ENCODE data around the gene ZMIZ2.

Gene ZMIZ2

GRCh38 chr7:44740055-44740454 lies 8.6 kb upstream of the ZMIZ2 start:
- Histone ChIP-seq H3K27ac (ENCODE audit: low read depth, low read length) (no peak overlapping the region), H3K9ac (ENCODE audit: low read depth in 1 of 2, low read length in 2 of 2) (no peak overlapping the region), H3K4me3 (ENCODE audit: low read depth in 1 of 2, low read length in 2 of 2) (no peak overlapping the region), H3K9me3 (ENCODE audit: control insufficient read depth in 1 of 2, low read length in 2 of 2) (no peaks in the 10 kb centered on the region), H3K27me3 (ENCODE audit: control insufficient read depth in 1 of 2, insufficient read depth in 2 of 2, low read length in 2 of 2) (no peaks in the 10 kb centered on the region), H3K4me1 (ENCODE audit: control insufficient read depth in 1 of 2, insufficient read depth in 2 of 2, low read length in 2 of 2) (no peaks in the 10 kb centered on the region), H3K36me3 (ENCODE audit: control insufficient read depth in 1 of 2, insufficient read depth in 2 of 2, low read length in 2 of 2) (no peaks in the 10 kb centered on the region)

GRCh38 chr7:44743750-44744149 lies 4.9 kb upstream of the ZMIZ2 start:
- Histone ChIP-seq H3K27me3 (ENCODE audit: control insufficient read depth in 1 of 2, insufficient read depth in 2 of 2, low read length in 2 of 2) (no peaks in the 10 kb centered on the region), H3K27ac (ENCODE audit: low read depth, low read length) (no peak overlapping the region), H3K4me3 (ENCODE audit: low read depth in 1 of 2, low read length in 2 of 2) (no peak overlapping the region), H3K9ac (ENCODE audit: low read depth in 1 of 2, low read length in 2 of 2) (no peak overlapping the region), H3K4me1 (ENCODE audit: control insufficient read depth in 1 of 2, insufficient read depth in 2 of 2, low read length in 2 of 2) (peaks cover 0 to 3% of the 10 kb centered on the region in 2 donors), H3K36me3 (ENCODE audit: control insufficient read depth in 1 of 2, insufficient read depth in 2 of 2, low read length in 2 of 2) (no peaks in the 10 kb centered on the region), H3K9me3 (ENCODE audit: control insufficient read depth in 1 of 2, low read length in 2 of 2) (no peaks in the 10 kb centered on the region)

- H3K9ac ChIP-seq (ENCODE audit: low read depth in 1 of 2, low read length in 2 of 2), result peak overlapping the region; percentile 88 to 89
- no peaks in the 10 kb centered on the region for H3K36me3 ChIP-seq (ENCODE audit: control insufficient read depth in 1 of 2, insufficient read depth in 2 of 2, low read length in 2 of 2)
- H3K4me3 ChIP-seq (ENCODE audit: low read depth in 1 of 2, low read length in 2 of 2), result peak overlapping the region; percentile 58 to 85
- H3K4me1 ChIP-seq (ENCODE audit: control insufficient read depth in 1 of 2, insufficient read depth in 2 of 2, low read length in 2 of 2), result peaks cover 24 to 29% of the 10 kb centered on the region in 2 donors
- no peaks in the 10 kb centered on the region for H3K27me3 ChIP-seq (ENCODE audit: control insufficient read depth in 1 of 2, insufficient read depth in 2 of 2, low read length in 2 of 2)
- no peaks in the 10 kb centered on the region for H3K9me3 ChIP-seq (ENCODE audit: control insufficient read depth in 1 of 2, low read length in 2 of 2)
- H3K27ac ChIP-seq (ENCODE audit: low read depth, low read length), result peak overlapping the region; percentile 5
Measured at GRCh38 chr7:44748948-44749731, 493 bp downstream of the ZMIZ2 start.

- H3K9ac ChIP-seq (ENCODE audit: low read depth in 1 of 2, low read length in 2 of 2), result peak overlapping the region; percentile 88 to 89
- H3K4me3 ChIP-seq (ENCODE audit: low read depth in 1 of 2, low read length in 2 of 2), result peak overlapping the region; percentile 58 to 85
- no peaks in the 10 kb centered on the region for H3K9me3 ChIP-seq (ENCODE audit: control insufficient read depth in 1 of 2, low read length in 2 of 2)
- H3K4me1 ChIP-seq (ENCODE audit: control insufficient read depth in 1 of 2, insufficient read depth in 2 of 2, low read length in 2 of 2), result peaks cover 31% of the 10 kb centered on the region in 2 donors
- H3K27me3 ChIP-seq (ENCODE audit: control insufficient read depth in 1 of 2, insufficient read depth in 2 of 2, low read length in 2 of 2), result no peaks in the 10 kb centered on the region
- H3K27ac ChIP-seq (ENCODE audit: low read depth, low read length), result no peak overlapping the region
- H3K36me3 ChIP-seq (ENCODE audit: control insufficient read depth in 1 of 2, insufficient read depth in 2 of 2, low read length in 2 of 2), result no peaks in the 10 kb centered on the region
Measured at GRCh38 chr7:44749992-44750391, 1.3 kb downstream of the ZMIZ2 start.

- H3K4me1 ChIP-seq (ENCODE audit: control insufficient read depth in 1 of 2, insufficient read depth in 2 of 2, low read length in 2 of 2), result peaks cover 34 to 36% of the 10 kb centered on the region in 2 donors
- H3K36me3 ChIP-seq (ENCODE audit: control insufficient read depth in 1 of 2, insufficient read depth in 2 of 2, low read length in 2 of 2), result no peaks in the 10 kb centered on the region
- no peak overlapping the region for H3K27ac ChIP-seq (ENCODE audit: low read depth, low read length)
- H3K9me3 ChIP-seq (ENCODE audit: control insufficient read depth in 1 of 2, low read length in 2 of 2), result no peaks in the 10 kb centered on the region
- no peaks in the 10 kb centered on the region for H3K27me3 ChIP-seq (ENCODE audit: control insufficient read depth in 1 of 2, insufficient read depth in 2 of 2, low read length in 2 of 2)
- peak overlapping the region; percentile 58 to 85 for H3K4me3 ChIP-seq (ENCODE audit: low read depth in 1 of 2, low read length in 2 of 2)
- peak overlapping the region; percentile 32 to 88 for H3K9ac ChIP-seq (ENCODE audit: low read depth in 1 of 2, low read length in 2 of 2)
Measured at GRCh38 chr7:44750424-44750823, 1.8 kb downstream of the ZMIZ2 start.

- H3K36me3 ChIP-seq (ENCODE audit: control insufficient read depth in 1 of 2, insufficient read depth in 2 of 2, low read length in 2 of 2), result peaks cover 0 to 1% of the 10 kb centered on the region in 2 donors
- H3K4me3 ChIP-seq (ENCODE audit: low read depth in 1 of 2, low read length in 2 of 2), result peak overlapping the region; percentile 45 to 58
- H3K9ac ChIP-seq (ENCODE audit: low read depth in 1 of 2, low read length in 2 of 2), result peak overlapping the region; percentile 32 to 88
- peaks cover 34 to 41% of the 10 kb centered on the region in 2 donors for H3K4me1 ChIP-seq (ENCODE audit: control insufficient read depth in 1 of 2, insufficient read depth in 2 of 2, low read length in 2 of 2)
- H3K27ac ChIP-seq (ENCODE audit: low read depth, low read length), result no peak overlapping the region
- no peaks in the 10 kb centered on the region for H3K9me3 ChIP-seq (ENCODE audit: control insufficient read depth in 1 of 2, low read length in 2 of 2)
- no peaks in the 10 kb centered on the region for H3K27me3 ChIP-seq (ENCODE audit: control insufficient read depth in 1 of 2, insufficient read depth in 2 of 2, low read length in 2 of 2)
Measured at GRCh38 chr7:44750921-44751571, 2.4 kb downstream of the ZMIZ2 start.

GRCh38 chr7:44752822-44753221 lies 4.2 kb downstream of the ZMIZ2 start:
- H3K9ac ChIP-seq (ENCODE audit: low read depth in 1 of 2, low read length in 2 of 2), result no peak overlapping the region
- no peaks in the 10 kb centered on the region for H3K9me3 ChIP-seq (ENCODE audit: control insufficient read depth in 1 of 2, low read length in 2 of 2)
- H3K27ac ChIP-seq (ENCODE audit: low read depth, low read length), result no peak overlapping the region
- H3K4me3 ChIP-seq (ENCODE audit: low read depth in 1 of 2, low read length in 2 of 2), result no peak overlapping the region
- H3K36me3 ChIP-seq (ENCODE audit: control insufficient read depth in 1 of 2, insufficient read depth in 2 of 2, low read length in 2 of 2), result peaks cover under 1 to 16% of the 10 kb centered on the region in 2 donors
- H3K4me1 ChIP-seq (ENCODE audit: control insufficient read depth in 1 of 2, insufficient read depth in 2 of 2, low read length in 2 of 2), result peaks cover 30 to 45% of the 10 kb centered on the region in 2 donors
- no peaks in the 10 kb centered on the region for H3K27me3 ChIP-seq (ENCODE audit: control insufficient read depth in 1 of 2, insufficient read depth in 2 of 2, low read length in 2 of 2)

GRCh38 chr7:44754802-44755697 lies 6.4 kb downstream of the ZMIZ2 start:
- H3K9me3 ChIP-seq (ENCODE audit: control insufficient read depth in 1 of 2, low read length in 2 of 2), result no peaks in the 10 kb centered on the region
- no peaks in the 10 kb centered on the region for H3K27me3 ChIP-seq (ENCODE audit: control insufficient read depth in 1 of 2, insufficient read depth in 2 of 2, low read length in 2 of 2)
- H3K27ac ChIP-seq (ENCODE audit: low read depth, low read length), result peak overlapping the region; percentile 14
- H3K9ac ChIP-seq (ENCODE audit: low read depth in 1 of 2, low read length in 2 of 2), result peak overlapping the region; percentile 25
- peaks cover 24 to 36% of the 10 kb centered on the region in 2 donors for H3K4me1 ChIP-seq (ENCODE audit: control insufficient read depth in 1 of 2, insufficient read depth in 2 of 2, low read length in 2 of 2)
- H3K4me3 ChIP-seq (ENCODE audit: low read depth in 1 of 2, low read length in 2 of 2), result no peak overlapping the region
- peaks cover 7 to 32% of the 10 kb centered on the region in 2 donors for H3K36me3 ChIP-seq (ENCODE audit: control insufficient read depth in 1 of 2, insufficient read depth in 2 of 2, low read length in 2 of 2)

- no peak overlapping the region for H3K27ac ChIP-seq (ENCODE audit: low read depth, low read length)
- H3K36me3 ChIP-seq (ENCODE audit: control insufficient read depth in 1 of 2, insufficient read depth in 2 of 2, low read length in 2 of 2), result peaks cover 11 to 42% of the 10 kb centered on the region in 2 donors
- peak overlapping the region in 1 of 2 donors; percentile 25 for H3K9ac ChIP-seq (ENCODE audit: low read depth in 1 of 2, low read length in 2 of 2)
Measured at GRCh38 chr7:44755698-44756627, 7.3 kb downstream of the ZMIZ2 start.

More at GRCh38 chr7:44755698-44756627, 7.3 kb downstream of the ZMIZ2 start:
- Histone ChIP-seq H3K4me1 (ENCODE audit: control insufficient read depth in 1 of 2, insufficient read depth in 2 of 2, low read length in 2 of 2) (peaks cover 14 to 26% of the 10 kb centered on the region in 2 donors), H3K4me3 (ENCODE audit: low read depth in 1 of 2, low read length in 2 of 2) (no peak overlapping the region), H3K27me3 (ENCODE audit: control insufficient read depth in 1 of 2, insufficient read depth in 2 of 2, low read length in 2 of 2) (no peaks in the 10 kb centered on the region), H3K9me3 (ENCODE audit: control insufficient read depth in 1 of 2, low read length in 2 of 2) (no peaks in the 10 kb centered on the region)

Data from duodenal mucosa (tissue), 2 donors.